Esophagus muscularis mucosa (tissue), 4 donors: ENCODE data around the gene TUBA1B. TPM values are rescaled to one million over a fixed set of nuclear protein-coding genes. Genes with fewer than 3 reads are reported as not detected.
A peak's percentile ranks its signal among the peaks of the same experiment; 100 is the strongest.

ENCODE experiments used
- DNase-seq: peaks from one replicate; pipeline ENCODE4 v3.0.0-alpha.2; 2017; ENCODE audit errors: extremely low spot score
- H3K27ac ChIP-seq, 4 donors: fragments of 200-600 bp; sonication (generic); replicated peaks in 1 of 4; 1 replicate in 3 of 4; 2 replicates in 1 of 4; pipeline ENCODE4 v1.5.1; 2016 to 2019; ENCODE audit warnings: mild to moderate bottlenecking in 1 of 4
- H3K27me3 ChIP-seq, 4 donors: fragments of 200-600 bp; sonication (generic); one replicate each; pipeline versions ENCODE4 v1.5.1 to v1.6.0; 2016 to 2019
- H3K36me3 ChIP-seq, 4 donors: fragments of 200-600 bp; sonication (generic); one replicate each; pipeline ENCODE4 v1.5.1; 2016 to 2019
- H3K4me1 ChIP-seq, 4 donors: fragments of 200-600 bp; sonication (generic); one replicate each; pipeline ENCODE4 v1.5.1; 2016 to 2019
- H3K4me3 ChIP-seq, 4 donors: fragments of 200-600 bp; sonication (generic); 1 replicate in 2 of 4; 2 replicates in 2 of 4; pipeline ENCODE4 v1.5.1; 2016 to 2019; ENCODE audit warnings: mild to moderate bottlenecking in 4 of 4, moderate library complexity in 1 of 4
- H3K9me3 ChIP-seq, 4 donors: fragments of 200-600 bp; sonication (generic); 1 replicate in 3 of 4; 2 replicates in 1 of 4; pipeline ENCODE4 v1.5.1; 2016 to 2019
- EP300 ChIP-seq: sonication (generic); formaldehyde crosslinking; IDR thresholded peaks from one replicate; pipeline ENCODE4 v1.6.1; 2017; ENCODE audit warnings: antibody characterized with exemption
- POLR2A ChIP-seq: fragments of 450-650 bp; IDR thresholded peaks from one replicate; pipeline ENCODE4 v1.6.1; 2017; ENCODE audit warnings: antibody characterized with exemption, moderate library complexity, mild to moderate bottlenecking, low read depth
- POLR2AphosphoS5 ChIP-seq, 2 donors: sonication (generic); formaldehyde crosslinking; IDR thresholded peaks; one replicate each; pipeline ENCODE4 v1.6.1; 2017; ENCODE audit warnings: antibody characterized with exemption in 2 of 2
- WGBS: methylation state at CpG from one replicate; pipeline ENCODE4 v1.1.5; 2018; 5-methylcytosine and 5-hydroxymethylcytosine counted together
- intact Hi-C: fragments of 100-400 bp; cut with DNase I; formaldehyde crosslinking; loops from one replicate; pipeline ENCODE4 v1.15.1; 2023
- total RNA-seq, 4 donors: library from RNA; depleted of rRNA; stranded (reverse); fragments of >200 nt; gene quantifications; one replicate each; pipeline versions ENCODE4 v1.1.0 to v1.2.1, GENCODE V29; 2016
- TF ChIP-seq, protein P1 (sequence below), 3 experiments: fragments of 200-600 bp in 2 of 3; fragments of 450-650 bp in 1 of 3; sonication (generic) in 2 of 3; IDR thresholded peaks; one replicate each; pipeline ENCODE4 v1.5.1; 2017 to 2019; ENCODE audit warnings: antibody characterized with exemption in 3 of 3, mild to moderate bottlenecking in 2 of 3, moderate library complexity in 1 of 3

Gene TUBA1B
- total RNA-seq, 4 donors from 2014 or later, result 739 to 1,057 (median 846) TPM

- WGBS, result 7% methylated on average over 29 of the region's 32 CpGs
- peaks cover 58 to 78% (median 70%) of the 10 kb centered on the region in 4 donors for H3K4me1 ChIP-seq
These were observed 38.9 kb downstream of the TUBA1B start for GRCh38 chr12:49092086-49092815.

GRCh38 chr12:49091836-49092085, 39.4 kb downstream of the TUBA1B start:
- Histone ChIP-seq H3K4me1 (peaks cover 58 to 78% (median 70%) of the 10 kb centered on the region in 4 donors), H3K4me3 (peak overlapping the region; percentile 32 to 52 (median 40))

More at GRCh38 chr12:49092086-49092815, 38.9 kb downstream of the TUBA1B start:
- no peak for DNase-seq
- H3K27me3 ChIP-seq, result peaks cover 0 to 65% (median 51%) of the 10 kb centered on the region in 4 donors
- H3K27ac ChIP-seq, result peak overlapping the region; percentile 16 to 62 (median 19)
- intact Hi-C loops, result no loop called here
- H3K36me3 ChIP-seq, result peaks cover 5 to 15% (median 8%) of the 10 kb centered on the region in 4 donors
- no peaks in the 10 kb centered on the region for H3K9me3 ChIP-seq
- H3K4me3 ChIP-seq, result peak overlapping the region; percentile 32 to 52 (median 40)
- TF ChIP-seq, protein P1, sequence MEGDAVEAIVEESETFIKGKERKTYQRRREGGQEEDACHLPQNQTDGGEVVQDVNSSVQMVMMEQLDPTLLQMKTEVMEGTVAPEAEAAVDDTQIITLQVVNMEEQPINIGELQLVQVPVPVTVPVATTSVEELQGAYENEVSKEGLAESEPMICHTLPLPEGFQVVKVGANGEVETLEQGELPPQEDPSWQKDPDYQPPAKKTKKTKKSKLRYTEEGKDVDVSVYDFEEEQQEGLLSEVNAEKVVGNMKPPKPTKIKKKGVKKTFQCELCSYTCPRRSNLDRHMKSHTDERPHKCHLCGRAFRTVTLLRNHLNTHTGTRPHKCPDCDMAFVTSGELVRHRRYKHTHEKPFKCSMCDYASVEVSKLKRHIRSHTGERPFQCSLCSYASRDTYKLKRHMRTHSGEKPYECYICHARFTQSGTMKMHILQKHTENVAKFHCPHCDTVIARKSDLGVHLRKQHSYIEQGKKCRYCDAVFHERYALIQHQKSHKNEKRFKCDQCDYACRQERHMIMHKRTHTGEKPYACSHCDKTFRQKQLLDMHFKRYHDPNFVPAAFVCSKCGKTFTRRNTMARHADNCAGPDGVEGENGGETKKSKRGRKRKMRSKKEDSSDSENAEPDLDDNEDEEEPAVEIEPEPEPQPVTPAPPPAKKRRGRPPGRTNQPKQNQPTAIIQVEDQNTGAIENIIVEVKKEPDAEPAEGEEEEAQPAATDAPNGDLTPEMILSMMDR (IDR thresholded peaks at IDR 0.05), result peak in 1 of 3 experiments; percentile 34
- no peak for TF ChIP-seq POLR2A

DNA sequence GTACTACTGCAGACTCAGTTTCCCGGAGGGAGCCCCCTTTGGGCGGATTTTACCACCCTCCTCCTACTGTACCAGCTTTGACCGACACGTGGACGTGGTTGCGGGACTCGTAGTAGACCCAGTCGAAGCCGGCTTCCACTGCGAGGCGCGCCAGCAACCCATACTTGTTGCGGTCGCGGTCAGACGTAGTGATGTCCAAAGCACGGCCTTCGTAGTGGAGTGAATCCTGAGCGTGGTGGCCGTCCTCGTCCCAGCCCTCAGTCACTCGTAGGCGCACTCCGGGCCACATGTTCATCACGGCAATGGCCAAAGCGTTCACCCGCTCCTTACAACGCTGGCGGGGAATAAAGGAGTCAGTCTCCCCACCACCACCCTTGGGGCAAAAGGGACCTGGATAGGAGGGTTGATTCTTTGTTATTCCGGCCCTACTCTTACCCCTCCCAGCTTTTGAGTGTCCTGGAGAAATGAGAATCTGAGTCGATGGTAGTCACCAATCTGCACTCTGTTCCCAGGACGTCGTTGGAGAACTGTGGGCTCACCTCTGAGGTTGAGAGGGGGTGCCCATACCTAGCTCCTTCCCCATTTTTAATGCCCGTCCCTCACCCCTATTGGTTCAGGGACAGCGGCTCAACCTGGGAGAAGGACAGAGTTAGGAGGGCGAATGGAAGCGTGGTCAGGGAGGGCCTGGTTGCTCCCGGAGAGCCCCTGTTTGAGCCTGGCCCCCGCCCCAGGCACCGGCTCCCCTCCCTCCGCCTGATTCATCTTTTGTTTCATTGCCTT, 39.9 kb downstream of the TUBA1B start:
- peaks cover 58 to 78% (median 72%) of the 10 kb centered on the region in 4 donors for H3K4me1 ChIP-seq
- intact Hi-C loops, result no loop called here
- no peak for DNase-seq
- H3K36me3 ChIP-seq, result peaks cover 0 to 6% (median 0%) of the 10 kb centered on the region in 4 donors
- peak overlapping the region; percentile 32 to 52 (median 40) for H3K4me3 ChIP-seq
- TF ChIP-seq POLR2A, result no peak
- H3K27me3 ChIP-seq, result peaks cover 0 to 65% (median 51%) of the 10 kb centered on the region in 4 donors
- 56% methylated on average over 29 of the region's 41 CpGs for WGBS
- H3K27ac ChIP-seq, result peak overlapping the region in 3 of 4 donors; percentile 16 to 62 (median 21)
- no peaks in the 10 kb centered on the region for H3K9me3 ChIP-seq

More at GRCh38 chr12:49091836-49092085, 39.4 kb downstream of the TUBA1B start:
- peaks cover 0 to 65% (median 51%) of the 10 kb centered on the region in 4 donors for H3K27me3 ChIP-seq
- TF ChIP-seq POLR2A, result no peak
- TF ChIP-seq, protein P1 (IDR thresholded peaks at IDR 0.05), result no peak
- TF ChIP-seq POLR2AphosphoS5 (IDR thresholded peaks at IDR 0.05), result no peak
- no peak for TF ChIP-seq EP300
- peak overlapping the region in 3 of 4 donors; percentile 16 to 62 (median 21) for H3K27ac ChIP-seq
- WGBS, result 0% methylated on average over 14 of the region's 14 CpGs
- H3K36me3 ChIP-seq, result peaks cover under 1 to 10% (median 3%) of the 10 kb centered on the region in 4 donors
- no peak for DNase-seq
- intact Hi-C loops, result no loop called here
- H3K9me3 ChIP-seq, result no peaks in the 10 kb centered on the region

DNA sequence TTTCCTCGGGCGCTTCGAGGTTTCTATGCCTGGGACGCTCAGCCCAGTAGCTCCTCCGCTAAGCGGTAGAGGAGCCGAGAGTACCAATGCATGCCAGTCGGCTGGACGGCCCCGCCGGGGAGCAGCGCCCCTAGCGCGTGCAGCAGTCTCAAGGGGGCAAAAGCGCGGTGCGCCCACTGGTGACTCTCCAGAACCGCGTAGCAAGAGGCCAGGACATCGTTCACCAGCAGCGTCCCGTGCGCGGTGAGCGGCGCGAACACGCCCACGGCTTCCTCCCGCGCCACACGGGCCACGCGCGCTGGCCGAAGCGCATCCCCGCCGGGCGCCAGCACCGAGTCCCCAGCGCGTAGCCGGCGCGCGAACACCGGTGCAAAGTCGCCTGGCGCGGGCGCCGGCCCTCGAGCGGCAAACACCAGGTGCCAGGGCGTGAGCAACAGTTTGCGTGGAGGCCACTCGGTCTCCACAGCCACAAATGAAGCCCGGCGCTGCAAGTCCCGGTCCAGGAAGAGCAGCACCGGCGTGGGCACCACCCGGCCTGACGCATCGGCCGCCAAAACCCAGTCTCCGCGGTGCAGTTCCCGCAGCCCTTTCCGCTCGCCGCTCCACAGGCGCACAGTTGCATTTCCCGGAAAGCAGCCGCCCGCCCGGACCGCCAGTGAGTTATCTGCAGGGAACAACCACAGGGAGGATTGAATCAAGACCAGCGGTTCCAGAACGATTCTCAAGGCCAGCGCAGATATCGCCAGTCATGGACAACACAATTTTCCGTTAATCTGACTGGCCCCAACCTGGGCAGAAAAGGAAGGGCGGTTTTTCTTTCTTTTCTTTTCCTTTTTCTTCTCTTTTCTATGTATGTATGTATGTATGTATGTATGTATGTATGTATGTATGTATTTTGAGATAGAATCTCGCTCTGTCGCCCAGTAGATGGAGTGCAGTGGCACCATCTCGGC, 41.1 kb downstream of the TUBA1B start:
- peak overlapping the region in 2 of 4 donors; percentile 15 to 62 for H3K27ac ChIP-seq
- DNase-seq, result no peak
- TF ChIP-seq POLR2A (no peak), EP300 (no peak), POLR2AphosphoS5 (IDR thresholded peaks at IDR 0.05) (no peak)
- TF ChIP-seq, protein P1 (IDR thresholded peaks at IDR 0.05), result no peak
- H3K27me3 ChIP-seq, result peaks cover 0 to 65% (median 51%) of the 10 kb centered on the region in 4 donors
- no peaks in the 10 kb centered on the region for H3K36me3 ChIP-seq
- intact Hi-C loops, result loop anchor here (5.0 kb wide), 1 partner anchor 32 kb away; no protein-coding TSS in a partner anchor
- H3K9me3 ChIP-seq, result no peaks in the 10 kb centered on the region
- H3K4me1 ChIP-seq, result peaks cover 58 to 79% (median 75%) of the 10 kb centered on the region in 4 donors
- H3K4me3 ChIP-seq, result peak overlapping the region; percentile 41 to 54 (median 46)
- WGBS, result 11% methylated on average over 36 of the region's 88 CpGs
